ENCODE data around the gene LRRC36. TPM values are rescaled to one million over a fixed set of nuclear protein-coding genes. Genes with fewer than 3 reads are reported as not detected.

LRRC36 gene
- total RNA-seq, 2 experiments from 2014 or later, result 0.51 to 0.66 TPM

DNA sequence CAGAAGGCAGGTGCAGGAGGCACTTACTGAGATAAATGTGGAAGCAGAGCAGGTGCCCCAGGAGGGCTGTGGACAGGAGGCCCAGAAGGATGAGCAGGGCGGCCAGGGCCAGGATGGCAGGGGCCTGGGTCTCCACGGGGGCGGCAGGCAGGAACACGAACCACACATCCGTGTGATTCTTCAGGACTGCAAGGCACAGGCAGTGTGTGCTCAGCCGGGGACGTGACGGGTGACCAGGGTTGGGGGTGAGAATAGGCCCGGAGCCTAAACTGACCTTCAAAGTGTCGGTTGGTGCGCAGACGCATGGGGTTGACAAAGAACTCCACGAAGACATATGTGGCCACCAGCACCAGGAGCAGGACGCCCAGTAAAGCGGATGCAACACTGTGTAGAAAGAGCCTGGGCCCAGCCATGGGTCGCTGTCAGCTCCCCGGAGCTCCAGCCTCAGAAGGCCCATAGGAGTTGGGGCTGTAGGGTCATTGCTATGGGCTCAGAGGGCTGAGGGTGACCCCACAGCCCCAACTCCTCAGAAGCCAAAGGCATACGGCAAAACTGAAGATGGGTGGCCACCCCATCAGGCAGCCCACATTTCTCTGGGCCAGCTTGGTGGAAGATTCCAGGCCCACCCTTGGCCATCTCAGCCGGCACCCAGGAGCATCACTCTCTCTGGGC, 72.1 kb downstream of the LRRC36 start:
- Mint-ChIP-seq H3K4me1 (peaks cover 7% of the 10 kb centered on the region), H3K27me3 (peaks cover 27% of the 10 kb centered on the region), H3K36me3 (ENCODE audit: low read depth) (no peaks in the 10 kb centered on the region), H3K9me3 (ENCODE audit: low read depth) (no peaks in the 10 kb centered on the region), H3K4me3 (no peak overlapping the region), H3K27ac (no peak overlapping the region)
- intact Hi-C loops (cut with DNase I, micrococcal nuclease), result loop anchor here (1.0 to 5.0 kb wide), 5 partner anchors 49 to 138 kb away; partner anchors contain the start of gene PLEKHG4 (in 2 of the 2)
- ATAC-seq (no peak), DNase-seq (no peak)
- ChIA-PET CTCF (interaction anchor here (0.5 to 1.5 kb wide), 14 partner anchors 14 to 470 kb away, joined by 3 to 21 read pairs (median 4); partner anchors contain the start of gene FHOD1), POLR2A (interaction anchor here (0.7 kb wide), 1 partner anchor 366 kb away, joined by 3 read pairs; no protein-coding TSS in a partner anchor)

DNA sequence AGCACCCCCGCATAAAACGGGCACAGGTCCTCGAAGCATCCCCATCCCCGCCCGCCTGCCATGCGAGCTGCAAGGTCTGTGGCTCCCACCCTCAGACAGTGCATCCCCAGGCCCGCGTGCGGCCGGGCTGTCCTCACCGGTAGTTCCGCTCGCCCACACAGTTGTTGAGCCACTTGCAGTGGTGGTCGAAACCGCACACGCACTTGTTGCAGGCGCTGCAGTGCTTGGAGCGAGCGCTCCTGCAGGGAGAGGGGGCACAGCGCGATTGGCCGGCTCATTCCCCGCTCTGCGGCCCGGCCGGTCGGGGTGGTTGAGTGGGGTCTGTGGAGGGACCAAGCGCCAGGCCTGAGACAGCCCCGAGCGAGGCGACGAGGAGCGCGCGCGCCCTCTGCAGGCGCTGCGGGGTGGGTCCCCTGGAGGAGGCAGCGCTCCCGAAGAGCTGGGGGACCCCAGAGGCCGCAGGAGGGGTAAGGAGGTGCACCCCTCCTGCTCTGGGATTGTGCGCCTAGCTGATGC, 72.7 kb downstream of the LRRC36 start:
- H3K9me3 Mint-ChIP-seq (ENCODE audit: low read depth), result no peaks in the 10 kb centered on the region

DNA sequence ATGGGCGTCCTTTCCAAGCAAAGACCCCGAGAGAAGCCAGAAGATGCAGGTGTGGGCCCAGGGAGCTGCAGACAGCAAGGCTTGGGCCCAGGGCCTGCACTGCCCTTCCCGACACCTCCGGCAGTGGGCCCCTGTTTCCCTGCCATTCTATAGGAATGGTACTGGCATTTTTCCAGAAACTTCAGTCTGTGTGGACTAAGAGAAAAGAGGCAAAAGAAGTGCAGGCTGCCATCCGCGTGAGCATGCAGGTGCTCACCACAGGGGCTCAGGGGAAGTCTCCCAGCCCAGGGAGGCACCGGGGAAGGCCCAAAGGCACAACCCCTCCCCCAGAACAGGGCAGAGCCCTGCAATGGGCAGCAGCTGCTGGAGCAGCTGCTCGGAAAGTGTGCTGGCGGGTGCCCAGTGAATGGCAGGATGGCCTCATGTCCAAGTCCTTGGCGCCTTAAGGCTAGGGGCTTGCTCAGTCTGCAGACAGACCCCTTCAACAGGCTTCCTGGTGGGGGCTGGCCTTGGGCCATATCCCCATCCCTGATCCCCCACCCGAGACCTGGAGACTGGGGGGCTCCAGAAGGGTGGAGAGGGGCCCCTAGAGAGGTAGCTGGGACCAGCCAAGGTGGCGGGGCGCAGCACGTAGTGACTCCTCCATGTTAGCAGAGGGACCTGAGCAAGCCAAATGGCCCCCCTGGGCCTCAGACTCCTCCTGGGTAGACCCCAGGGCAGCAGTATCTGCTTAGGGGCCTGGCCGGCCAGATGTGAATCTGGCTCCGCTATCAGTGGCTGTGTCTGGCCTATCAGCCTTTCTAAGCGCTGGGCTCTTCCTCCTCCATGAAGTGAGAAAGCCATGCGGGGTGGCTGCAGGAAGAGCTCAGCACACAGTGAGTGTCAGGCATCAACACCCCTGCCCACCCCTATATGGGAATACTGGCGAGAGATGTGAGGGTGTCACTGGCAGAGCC, 73.4 kb downstream of the LRRC36 start:
- H3K9me3 Mint-ChIP-seq (ENCODE audit: low read depth), result no peaks in the 10 kb centered on the region
- H3K4me3 Mint-ChIP-seq, result no peak overlapping the region
- POLR2A ChIA-PET, result interaction anchor here (0.6 kb wide), 1 partner anchor 9 kb away, joined by 3 read pairs; no protein-coding TSS in a partner anchor
- H3K4me1 Mint-ChIP-seq, result no peaks in the 10 kb centered on the region
- DNase-seq (no peak), ATAC-seq (no peak)
- intact Hi-C loops (cut with DNase I, micrococcal nuclease), result loop anchor here (1.0 to 5.0 kb wide), 5 partner anchors 51 to 140 kb away; partner anchors contain the start of gene PLEKHG4 (in 2 of the 2)
- CTCF ChIA-PET, result interaction anchor here (0.5 to 2.1 kb wide), 32 partner anchors 9 to 1261 kb away, joined by 3 to 21 read pairs (median 4); partner anchors contain the start of gene FHOD1
- no peak overlapping the region for H3K27ac Mint-ChIP-seq
- peaks cover 20% of the 10 kb centered on the region for H3K27me3 Mint-ChIP-seq
- H3K36me3 Mint-ChIP-seq (ENCODE audit: low read depth), result no peaks in the 10 kb centered on the region

More for the DNA sequence above, 72.7 kb downstream of the LRRC36 start:
- intact Hi-C loops (cut with DNase I, micrococcal nuclease), result loop anchor here (1.0 to 5.0 kb wide), 5 partner anchors 50 to 139 kb away; partner anchors contain the start of gene PLEKHG4 (in 2 of the 2)
- no peaks in the 10 kb centered on the region for H3K36me3 Mint-ChIP-seq (ENCODE audit: low read depth)
- H3K27me3 Mint-ChIP-seq, result peaks cover 21% of the 10 kb centered on the region
- POLR2A ChIA-PET, result interaction anchor here (0.6 kb wide), 1 partner anchor 10 kb away, joined by 3 read pairs; no protein-coding TSS in a partner anchor
- H3K27ac Mint-ChIP-seq, result no peak overlapping the region
- peaks cover under 1% of the 10 kb centered on the region for H3K4me1 Mint-ChIP-seq
- no peak overlapping the region for H3K4me3 Mint-ChIP-seq
- CTCF ChIA-PET, result interaction anchor here (0.5 to 2.1 kb wide), 35 partner anchors 8 to 1262 kb away, joined by 3 to 21 read pairs (median 3); partner anchors contain the start of gene FHOD1
- ATAC-seq (peak; percentile 91), DNase-seq (peak; percentile 78)

DNA sequence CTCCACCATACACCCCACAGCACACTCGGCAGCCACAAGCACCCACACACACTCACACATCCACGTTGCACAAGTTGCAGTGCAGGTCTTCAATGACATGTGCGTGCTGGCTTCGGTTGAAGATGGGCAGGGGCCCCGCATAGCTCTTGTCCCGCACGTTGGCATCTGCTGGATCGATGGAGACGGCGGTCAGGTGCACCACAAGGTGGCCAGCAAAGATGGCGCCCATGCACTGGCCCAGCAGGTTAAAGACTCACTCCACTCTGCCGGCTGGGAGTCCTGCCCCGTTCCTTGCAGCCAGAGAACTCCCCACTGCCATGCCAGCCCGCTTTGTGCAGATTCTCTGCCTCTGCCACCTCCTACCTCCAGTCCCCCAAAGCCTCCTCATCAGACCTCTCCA, 74.3 kb downstream of the LRRC36 start:
- intact Hi-C loops (cut with DNase I, micrococcal nuclease), result no loop called here
- ChIA-PET CTCF (interaction anchor here (0.6 to 2.1 kb wide), 6 partner anchors 19 to 414 kb away, joined by 4 to 7 read pairs (median 4); no protein-coding TSS in a partner anchor), POLR2A (no interaction called here)
- H3K4me1 Mint-ChIP-seq, result no peaks in the 10 kb centered on the region
- H3K9me3 Mint-ChIP-seq (ENCODE audit: low read depth), result no peaks in the 10 kb centered on the region
- no peak for DNase-seq
- no peak overlapping the region for H3K4me3 Mint-ChIP-seq
- H3K27me3 Mint-ChIP-seq, result peaks cover 13% of the 10 kb centered on the region
- ATAC-seq, result no peak
- H3K36me3 Mint-ChIP-seq (ENCODE audit: low read depth), result no peaks in the 10 kb centered on the region
- H3K27ac Mint-ChIP-seq, result no peak overlapping the region

DNA sequence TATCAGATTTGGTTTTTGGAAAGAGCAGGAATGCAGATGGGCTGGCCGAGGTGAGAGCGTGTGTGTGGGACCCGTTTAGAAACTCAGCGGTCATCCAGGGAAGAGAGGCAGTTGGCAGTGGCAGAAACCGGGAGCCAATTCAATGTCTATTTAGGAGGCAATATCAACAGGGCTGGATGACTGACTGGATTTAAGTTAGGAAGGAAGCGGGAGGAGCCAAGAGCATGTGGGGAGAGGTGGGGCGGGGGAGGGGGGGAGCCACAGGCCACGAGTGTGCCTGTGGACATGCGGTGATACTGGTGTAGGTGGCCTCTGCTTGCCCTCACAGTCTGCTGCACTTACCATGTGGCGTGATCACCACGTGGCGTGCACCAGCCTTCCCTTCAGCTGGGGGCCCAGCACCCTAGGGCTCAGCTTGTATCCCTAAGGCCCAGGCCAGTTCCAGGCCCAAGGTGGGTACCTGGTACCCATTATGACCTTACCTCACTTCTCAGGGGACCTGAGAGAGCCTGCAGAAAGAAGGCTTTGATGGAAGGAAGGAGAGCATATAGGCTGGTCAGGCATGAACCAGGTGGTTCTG, 77.5 kb downstream of the LRRC36 start:
- ATAC-seq, result no peak
- ChIA-PET CTCF (interaction anchor here (1.6 kb wide), 1 partner anchor 24 kb away, joined by 4 read pairs; no protein-coding TSS in a partner anchor), POLR2A (no interaction called here)
- Mint-ChIP-seq H3K27ac (no peak overlapping the region), H3K9me3 (ENCODE audit: low read depth) (no peaks in the 10 kb centered on the region), H3K4me3 (no peak overlapping the region), H3K27me3 (peaks cover 13% of the 10 kb centered on the region), H3K36me3 (ENCODE audit: low read depth) (no peaks in the 10 kb centered on the region), H3K4me1 (no peaks in the 10 kb centered on the region)
- intact Hi-C loops (cut with DNase I, micrococcal nuclease), result no loop called here
- DNase-seq, result no peak

DNA sequence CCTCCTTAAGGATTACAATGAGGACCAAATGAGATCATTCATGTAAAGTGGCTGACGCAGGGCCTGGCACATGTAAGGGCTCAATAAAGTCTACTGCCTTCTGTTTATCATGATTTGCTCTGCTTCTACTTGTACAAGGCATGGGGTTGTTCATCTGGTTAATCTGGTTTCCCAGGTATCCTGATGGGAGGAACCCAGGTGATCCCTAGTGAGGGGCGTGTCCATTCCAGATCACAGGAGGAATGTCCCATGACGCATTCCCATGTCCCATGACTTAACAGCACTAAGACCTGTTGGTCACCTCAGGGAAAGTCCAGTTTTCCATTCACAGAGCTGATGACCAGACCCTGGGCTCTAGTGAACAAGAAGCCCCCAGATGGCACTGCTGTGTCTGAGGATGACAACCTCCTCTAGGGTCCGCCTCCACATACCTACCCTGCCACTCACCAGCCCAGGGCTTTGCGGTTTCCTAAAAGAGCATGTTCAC, 78.2 kb downstream of the LRRC36 start:
- DNase-seq (no peak), ATAC-seq (no peak)
- Mint-ChIP-seq H3K4me1 (no peaks in the 10 kb centered on the region), H3K9me3 (ENCODE audit: low read depth) (no peaks in the 10 kb centered on the region), H3K36me3 (ENCODE audit: low read depth) (no peaks in the 10 kb centered on the region), H3K27me3 (peaks cover 13% of the 10 kb centered on the region), H3K27ac (no peak overlapping the region), H3K4me3 (no peak overlapping the region)
- ChIA-PET CTCF (interaction anchor here (1.0 to 1.6 kb wide), 2 partner anchors 23 to 157 kb away, joined by 3 to 4 read pairs; no protein-coding TSS in a partner anchor), POLR2A (no interaction called here)
- intact Hi-C loops (cut with DNase I, micrococcal nuclease), result no loop called here

DNA sequence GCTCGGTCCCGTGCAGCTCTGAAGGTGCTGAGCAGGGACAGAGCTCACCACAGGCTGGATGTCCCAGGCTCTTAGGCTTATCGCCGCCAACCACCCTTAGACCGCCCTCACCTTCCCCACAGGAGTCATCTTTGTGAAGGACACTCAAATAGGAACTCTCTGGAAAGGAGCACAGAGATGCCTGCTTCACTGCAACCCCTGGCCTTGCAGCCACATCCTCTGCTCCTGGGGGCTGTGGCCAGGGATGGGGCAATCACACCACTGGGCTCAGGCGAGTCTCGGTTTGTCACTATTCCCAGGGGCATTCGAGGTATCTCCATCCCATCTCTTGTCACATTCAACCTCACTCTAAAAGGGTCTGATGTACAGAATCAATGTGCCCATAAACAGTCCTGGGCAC, 78.7 kb downstream of the LRRC36 start:
- Mint-ChIP-seq H3K4me1 (no peaks in the 10 kb centered on the region), H3K4me3 (no peak overlapping the region), H3K27me3 (peaks cover 13% of the 10 kb centered on the region), H3K27ac (no peak overlapping the region), H3K36me3 (ENCODE audit: low read depth) (no peaks in the 10 kb centered on the region), H3K9me3 (ENCODE audit: low read depth) (no peaks in the 10 kb centered on the region)
- ATAC-seq, result no peak
- intact Hi-C loops (cut with DNase I, micrococcal nuclease), result no loop called here
- POLR2A ChIA-PET, result no interaction called here
- no peak for DNase-seq
- CTCF ChIA-PET, result interaction anchor here (0.7 to 1.0 kb wide), 2 partner anchors 41 to 158 kb away, joined by 3 read pairs; no protein-coding TSS in a partner anchor

DNA sequence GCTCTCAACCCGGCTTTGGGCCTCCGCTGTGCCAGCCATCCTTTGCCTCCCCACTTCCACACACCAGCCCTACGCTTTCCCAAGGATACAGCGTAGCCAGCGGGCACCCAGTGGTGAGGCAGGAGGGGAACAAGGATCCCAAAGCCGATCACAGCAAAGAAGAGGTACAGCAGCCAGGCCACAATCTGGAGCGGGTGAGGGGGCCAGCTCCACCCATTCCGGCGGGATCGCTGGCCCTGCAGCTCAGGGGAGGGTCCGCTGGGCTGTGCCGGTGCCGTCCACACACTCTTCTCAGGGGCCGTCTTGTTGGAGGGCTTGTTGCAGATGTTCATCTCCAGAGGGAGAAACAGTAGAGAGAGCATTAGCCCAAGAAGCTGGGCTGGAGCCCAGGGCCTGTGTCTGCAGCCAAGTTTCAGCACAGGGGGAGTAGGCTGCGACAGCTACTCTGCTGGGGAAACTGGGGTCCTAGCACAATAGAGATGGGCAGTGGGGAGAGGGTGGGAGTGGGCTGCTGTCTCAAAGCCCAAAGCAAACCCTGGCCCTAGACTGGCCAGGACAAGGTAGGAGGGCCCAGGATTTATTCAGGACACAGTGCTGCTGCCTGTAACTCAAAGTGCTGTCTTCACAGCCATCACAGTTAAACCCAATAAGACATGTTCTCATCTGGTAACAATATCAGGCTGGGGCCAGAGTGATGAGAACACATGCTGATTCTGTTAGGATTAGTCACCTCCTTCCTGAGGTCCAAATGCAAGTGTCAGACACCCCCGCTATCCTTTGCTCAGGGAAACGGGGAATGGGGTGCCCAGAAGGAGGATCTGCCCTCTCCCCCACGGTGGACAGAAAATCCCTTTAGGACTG, 79.7 kb downstream of the LRRC36 start:
- intact Hi-C loops (cut with DNase I, micrococcal nuclease), result no loop called here
- ChIA-PET POLR2A (no interaction called here), CTCF (interaction anchor here (0.6 kb wide), 1 partner anchor 53 kb away, joined by 4 read pairs; no protein-coding TSS in a partner anchor)
- Mint-ChIP-seq H3K4me3 (no peak overlapping the region), H3K4me1 (no peaks in the 10 kb centered on the region), H3K36me3 (ENCODE audit: low read depth) (no peaks in the 10 kb centered on the region), H3K27ac (no peak overlapping the region), H3K9me3 (ENCODE audit: low read depth) (no peaks in the 10 kb centered on the region), H3K27me3 (peaks cover 11% of the 10 kb centered on the region)
- DNase-seq (no peak), ATAC-seq (no peak)

DNA sequence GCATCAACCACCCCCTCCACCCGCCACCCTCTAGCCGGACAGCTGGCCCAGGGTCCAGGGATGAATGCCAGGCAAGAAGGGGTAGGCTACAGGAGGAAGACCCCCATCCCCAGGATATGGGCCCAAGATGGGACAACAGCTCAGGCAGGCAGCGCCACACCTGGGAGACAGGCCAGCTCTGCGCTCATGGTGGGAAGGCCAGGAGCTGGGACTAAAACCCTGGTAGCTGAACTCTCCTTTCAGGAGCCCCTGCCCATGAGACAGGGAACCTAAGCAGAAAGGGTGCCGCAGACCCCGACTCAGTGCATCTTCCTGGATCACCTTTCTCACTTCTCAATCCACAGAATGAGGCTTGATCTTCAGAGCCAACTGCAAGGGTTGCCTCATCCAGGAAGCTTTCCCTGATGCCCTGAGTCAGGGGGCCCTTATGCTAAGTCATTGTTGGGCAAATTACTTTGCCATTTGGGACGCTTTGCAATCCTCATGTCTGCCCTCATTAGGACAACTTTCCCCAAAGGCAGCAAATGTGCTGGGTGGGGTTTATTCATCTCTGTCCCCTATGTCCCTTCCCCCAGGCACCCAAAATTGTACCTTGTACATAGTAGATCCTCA, 80.7 kb downstream of the LRRC36 start:
- DNase-seq (no peak), ATAC-seq (no peak)
- peaks cover 8% of the 10 kb centered on the region for H3K27me3 Mint-ChIP-seq
- no peak overlapping the region for H3K27ac Mint-ChIP-seq
- H3K4me3 Mint-ChIP-seq, result no peak overlapping the region
- no peaks in the 10 kb centered on the region for H3K36me3 Mint-ChIP-seq (ENCODE audit: low read depth)
- H3K4me1 Mint-ChIP-seq, result no peaks in the 10 kb centered on the region
- intact Hi-C loops (cut with DNase I, micrococcal nuclease), result no loop called here
- POLR2A ChIA-PET, result no interaction called here
- H3K9me3 Mint-ChIP-seq (ENCODE audit: low read depth), result no peaks in the 10 kb centered on the region
- CTCF ChIA-PET, result interaction anchor here (0.5 to 1.2 kb wide), 5 partner anchors 9 to 149 kb away, joined by 3 to 4 read pairs (median 4); partner anchors contain the start of gene ZDHHC1
